A549 (cell line): Measurements from ENCODE around the gene TMSB4X. TPM values are rescaled to one million over a fixed set of nuclear protein-coding genes. Genes with fewer than 3 reads are reported as not detected.

Source experiments
- ATAC-seq, 2 experiments: fragments of 200-7000 bp in 1 of 2; fragments of >200 bp in 1 of 2; cut with Nextera tagmentation in 1 of 2; cut with Tn5 transposase in 1 of 2; 3 replicates each; pipeline versions ENCODE4 v1.8.0 to v1.9.1; 2018 to 2020; ENCODE audit warnings: mild to moderate bottlenecking in 1 of 2, moderate library complexity in 1 of 2
- CTCF ChIA-PET: fragments of 300-600 bp; sonication (Branson Sonifier 250); formaldehyde crosslinking; extraction: SDS; loops from one replicate; lab custom pipeline; 2021; ENCODE audit warnings: antibody characterized with exemption, inconsistent platforms; lab: Yijun Ruan, JAX
- POLR2A ChIA-PET: fragments of 350-600 bp; formaldehyde crosslinking; extraction: SDS; loops from one replicate; lab custom pipeline; 2021; ENCODE audit warnings: antibody characterized with exemption, inconsistent platforms; lab: Yijun Ruan, JAX
- DNase-seq, 2 experiments: peaks; one replicate each; pipeline versions ENCODE4 v3.0.0 to v3.0.0-alpha.2; 2011 to 2016; ENCODE audit warnings: low read depth in 1 of 2, low spot score in 1 of 2
- FAIRE-seq: peaks from 2 replicates; lab custom pipeline; 2011; peaks lifted over from hg19 to GRCh38; lab: Jason Lieb, UNC
- H3K27ac ChIP-seq, 2 experiments: fragments of >200 bp; sonication (Bioruptor Twin); formaldehyde crosslinking; 3 replicates each; pipeline ENCODE4 v1.5.1; 2016 to 2017
- H3K4me1 ChIP-seq: fragments of >200 bp; sonication (Bioruptor Twin); formaldehyde crosslinking; 3 replicates; pipeline ENCODE4 v1.6.1; 2016
- H3K4me2 ChIP-seq: fragments of >200 bp; sonication (Bioruptor Twin); formaldehyde crosslinking; 3 replicates; pipeline ENCODE4 v1.6.1; 2016
- H3K4me3 ChIP-seq: fragments of >200 bp; sonication (Bioruptor Twin); formaldehyde crosslinking; 3 replicates; pipeline ENCODE4 v1.5.1; 2016
- H3K9me3 ChIP-seq: fragments of >200 bp; sonication (Bioruptor Twin); formaldehyde crosslinking; 3 replicates; pipeline ENCODE4 v1.6.1; 2016
- BCL3 ChIP-seq: fragments of >200 bp; sonication (Bioruptor Twin); formaldehyde crosslinking; IDR thresholded peaks from 3 replicates; pipeline ENCODE4 v1.6.1; 2016
- BHLHE40 ChIP-seq: IDR thresholded peaks from 2 replicates; pipeline ENCODE4 v1.6.1; 2012; ENCODE audit warnings: low read depth, low read length, inconsistent platforms
- CBX8 ChIP-seq: fragments of 200-600 bp; sonication (generic); IDR thresholded peaks from 2 replicates; pipeline ENCODE4 v1.6.1; 2016
- CEBPB ChIP-seq, 2 experiments: fragments of >200 bp in 1 of 2; sonication (Bioruptor Twin) in 1 of 2; formaldehyde crosslinking in 1 of 2; IDR thresholded peaks; 2 replicates each; pipeline ENCODE4 v1.6.1; 2012 to 2016
- CHD4 ChIP-seq: fragments of 200-600 bp; sonication (generic); IDR thresholded peaks from 2 replicates; pipeline ENCODE4 v1.6.1; 2016; ENCODE audit warnings: antibody characterized with exemption, mild to moderate bottlenecking, borderline replicate concordance
- EHF ChIP-seq: fragments of 250-450 bp; sonication (Bioruptor Pico); IDR thresholded peaks from 2 replicates; pipeline ENCODE4 v1.5.0; 2020; ENCODE audit warnings: mild to moderate bottlenecking
- FOSL2 ChIP-seq, 2 experiments: fragments of 450-650 bp in 1 of 2; fragments of >200 bp in 1 of 2; sonication (Bioruptor Twin) in 1 of 2; formaldehyde crosslinking; IDR thresholded peaks; 2 replicates each; pipeline versions ENCODE4 v1.5.0 to v1.6.1; 2016 to 2020; ENCODE audit warnings: mild to moderate bottlenecking in 1 of 2, moderate library complexity in 1 of 2
- FOXS1 ChIP-seq: fragments of 250-450 bp; sonication (Bioruptor Pico); IDR thresholded peaks from 2 replicates; pipeline ENCODE4 v1.5.0; 2020; ENCODE audit warnings: mild to moderate bottlenecking, moderate library complexity
- HOXA7 ChIP-seq: fragments of 250-450 bp; sonication (Bioruptor Pico); IDR thresholded peaks from 2 replicates; pipeline ENCODE4 v1.5.0; 2020; ENCODE audit warnings: mild to moderate bottlenecking, moderate library complexity
- HOXB5 ChIP-seq: fragments of 250-450 bp; sonication (Bioruptor Pico); IDR thresholded peaks from 2 replicates; pipeline ENCODE4 v1.5.0; 2020; ENCODE audit warnings: mild to moderate bottlenecking, moderate library complexity
- JUN ChIP-seq, 2 experiments: fragments of >200 bp; sonication (Bioruptor Twin); formaldehyde crosslinking; IDR thresholded peaks; 2 replicates in 1 of 2; 3 replicates in 1 of 2; pipeline ENCODE4 v1.6.1; 2016 to 2017
- MYC ChIP-seq: IDR thresholded peaks from 2 replicates; pipeline ENCODE4 v1.6.1; 2012; ENCODE audit warnings: mild to moderate bottlenecking, inconsistent platforms, low read length, improper control_type of control experiment, borderline replicate concordance
- NFE2L2 ChIP-seq: fragments of 150-350 bp; conservative IDR thresholded peaks from 2 replicates; pipeline ENCODE4 v1.6.1; 2014; ENCODE audit warnings: low read length
- NR3C1 ChIP-seq: fragments of >200 bp; sonication (Bioruptor Twin); formaldehyde crosslinking; IDR thresholded peaks from 3 replicates; pipeline ENCODE4 v1.6.1; 2017
- PHF8 ChIP-seq: fragments of 200-600 bp; sonication (generic); IDR thresholded peaks from 2 replicates; pipeline ENCODE4 v1.6.1; 2016; ENCODE audit warnings: low read depth, mild to moderate bottlenecking, antibody characterized with exemption, moderate library complexity, borderline replicate concordance
- POLR2AphosphoS2 ChIP-seq: conservative IDR thresholded peaks from 2 replicates; pipeline ENCODE4 v1.6.1; 2012; ENCODE audit warnings: low read length, improper control_type of control experiment, inconsistent platforms
- TP53 ChIP-seq: fragments of 250-450 bp; sonication (Bioruptor Pico); IDR thresholded peaks from 2 replicates; pipeline ENCODE4 v1.5.0; 2021; ENCODE audit warnings: mild to moderate bottlenecking, moderate library complexity
- ZC3H11A ChIP-seq: fragments of 450-650 bp; IDR thresholded peaks from 2 replicates; pipeline ENCODE4 v1.6.1; 2014; ENCODE audit warnings: antibody characterized with exemption, mild to moderate bottlenecking
- WGBS: methylation state at CpG from one replicate; pipeline ENCODE4 v1.1.6; 2017; ENCODE audit errors: missing lambda C conversion rate; 5-methylcytosine and 5-hydroxymethylcytosine counted together
- polyA plus RNA-seq, 4 experiments: library from polyadenylated mRNA; depleted of rRNA in 3 of 4; stranded (reverse); fragments of >200 nt; fragmentation: RNase III in 1 of 4; extraction: RNeasy Plus Mini Kit Qiagen cat#74134 plus additional on column Dnase treatment in 1 of 4; gene quantifications; 2 replicates in 3 of 4; 3 replicates in 1 of 4; pipeline ENCODE4 v1.2.3, GENCODE V29; 2011 to 2017
- TF ChIP-seq, protein P1 (sequence below): fragments of >200 bp; sonication (Bioruptor Twin); formaldehyde crosslinking; IDR thresholded peaks from 3 replicates; pipeline ENCODE4 v1.5.1; 2016
- TF ChIP-seq, protein P2 (sequence below): fragments of 250-450 bp; sonication (Bioruptor Pico); IDR thresholded peaks from 2 replicates; pipeline ENCODE4 v1.5.0; 2021; ENCODE audit warnings: mild to moderate bottlenecking, moderate library complexity, borderline replicate concordance

The TMSB4X gene
- polyA plus RNA-seq, 2 of the 4 experiments (the other 2 are of a cell fraction): 3,130 to 7,447 TPM

DNA sequence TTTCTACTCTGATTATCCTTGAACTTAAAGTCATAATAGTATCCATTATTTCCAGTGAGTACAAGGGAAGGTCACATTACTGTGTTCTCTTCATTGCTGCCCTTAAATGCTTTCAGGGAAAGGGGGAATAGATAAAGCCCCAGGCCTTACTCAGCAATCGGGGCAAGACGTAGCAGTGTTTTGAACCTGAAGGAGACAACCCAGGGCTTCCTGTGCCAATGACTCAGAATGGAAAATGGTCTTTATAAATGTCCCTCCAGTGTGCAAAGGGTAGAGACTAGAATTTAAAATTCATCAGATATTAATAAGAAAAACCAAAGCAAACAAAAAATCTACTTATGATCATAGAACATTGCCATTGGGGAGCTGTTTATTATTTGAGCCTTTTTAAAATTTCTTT, 44.8 kb upstream of the TMSB4X start:
- TF ChIP-seq PHF8 (no peak), HOXA7 (CRISPR knock-in tag) (no peak), TP53 (CRISPR knock-in tag) (no peak), BCL3 (no peak), CHD4 (no peak), EHF (no peak), FOSL2 (IDR thresholded peaks at IDR 0.05) (no peak), FOSL2 (CRISPR knock-in tag; IDR thresholded peaks at IDR 0.05) (no peak), NFE2L2 (no peak)
- TF ChIP-seq, protein P1, sequence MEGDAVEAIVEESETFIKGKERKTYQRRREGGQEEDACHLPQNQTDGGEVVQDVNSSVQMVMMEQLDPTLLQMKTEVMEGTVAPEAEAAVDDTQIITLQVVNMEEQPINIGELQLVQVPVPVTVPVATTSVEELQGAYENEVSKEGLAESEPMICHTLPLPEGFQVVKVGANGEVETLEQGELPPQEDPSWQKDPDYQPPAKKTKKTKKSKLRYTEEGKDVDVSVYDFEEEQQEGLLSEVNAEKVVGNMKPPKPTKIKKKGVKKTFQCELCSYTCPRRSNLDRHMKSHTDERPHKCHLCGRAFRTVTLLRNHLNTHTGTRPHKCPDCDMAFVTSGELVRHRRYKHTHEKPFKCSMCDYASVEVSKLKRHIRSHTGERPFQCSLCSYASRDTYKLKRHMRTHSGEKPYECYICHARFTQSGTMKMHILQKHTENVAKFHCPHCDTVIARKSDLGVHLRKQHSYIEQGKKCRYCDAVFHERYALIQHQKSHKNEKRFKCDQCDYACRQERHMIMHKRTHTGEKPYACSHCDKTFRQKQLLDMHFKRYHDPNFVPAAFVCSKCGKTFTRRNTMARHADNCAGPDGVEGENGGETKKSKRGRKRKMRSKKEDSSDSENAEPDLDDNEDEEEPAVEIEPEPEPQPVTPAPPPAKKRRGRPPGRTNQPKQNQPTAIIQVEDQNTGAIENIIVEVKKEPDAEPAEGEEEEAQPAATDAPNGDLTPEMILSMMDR: no peak
- TF ChIP-seq, all 56 proteins: peak for 0
- ATAC-seq (no peak), FAIRE-seq (no peak), DNase-seq (no peak)
- 90% methylated on average over 2 of the region's 2 CpGs for WGBS
- no peak overlapping the region for H3K4me2 ChIP-seq
- no peaks in the 10 kb centered on the region for H3K4me1 ChIP-seq
- H3K4me3 ChIP-seq: no peak overlapping the region
- ChIA-PET CTCF (interaction anchor here (1.4 to 2.5 kb wide), 2 partner anchors 17 to 716 kb away, joined by 4 to 7 read pairs; no protein-coding TSS in a partner anchor), POLR2A (no interaction called here)
- H3K9me3 ChIP-seq: no peaks in the 10 kb centered on the region
- H3K27ac ChIP-seq: no peak overlapping the region

- no peak overlapping the region for H3K4me2 ChIP-seq
- H3K27ac ChIP-seq: no peak overlapping the region
- H3K9me3 ChIP-seq: no peaks in the 10 kb centered on the region
- TF ChIP-seq CBX8: no peak
- no peak for TF ChIP-seq TP53 (CRISPR knock-in tag)
- no peak for TF ChIP-seq BHLHE40
- TF ChIP-seq ZC3H11A: no peak
- TF ChIP-seq NR3C1: no peak
- no peak for TF ChIP-seq POLR2AphosphoS2
- no peak for TF ChIP-seq BCL3
- no peak for TF ChIP-seq CEBPB (IDR thresholded peaks at IDR 0.05)
- TF ChIP-seq HOXB5: no peak
- TF ChIP-seq FOXS1: no peak
- no peak for TF ChIP-seq MYC
- TF ChIP-seq, protein P2, sequence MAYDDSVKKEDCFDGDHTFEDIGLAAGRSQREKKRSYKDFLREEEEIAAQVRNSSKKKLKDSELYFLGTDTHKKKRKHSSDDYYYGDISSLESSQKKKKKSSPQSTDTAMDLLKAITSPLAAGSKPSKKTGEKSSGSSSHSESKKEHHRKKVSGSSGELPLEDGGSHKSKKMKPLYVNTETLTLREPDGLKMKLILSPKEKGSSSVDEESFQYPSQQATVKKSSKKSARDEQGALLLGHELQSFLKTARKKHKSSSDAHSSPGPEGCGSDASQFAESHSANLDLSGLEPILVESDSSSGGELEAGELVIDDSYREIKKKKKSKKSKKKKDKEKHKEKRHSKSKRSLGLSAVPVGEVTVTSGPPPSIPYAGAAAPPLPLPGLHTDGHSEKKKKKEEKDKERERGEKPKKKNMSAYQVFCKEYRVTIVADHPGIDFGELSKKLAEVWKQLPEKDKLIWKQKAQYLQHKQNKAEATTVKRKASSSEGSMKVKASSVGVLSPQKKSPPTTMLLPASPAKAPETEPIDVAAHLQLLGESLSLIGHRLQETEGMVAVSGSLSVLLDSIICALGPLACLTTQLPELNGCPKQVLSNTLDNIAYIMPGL: no peak
- no peak for TF ChIP-seq JUN (IDR thresholded peaks at IDR 0.05)
- H3K4me1 ChIP-seq: no peaks in the 10 kb centered on the region
- ChIA-PET POLR2A (no interaction called here), CTCF (interaction anchor here (0.5 to 0.7 kb wide), 2 partner anchors 14 to 748 kb away, joined by 3 to 5 read pairs; no protein-coding TSS in a partner anchor)
- H3K4me3 ChIP-seq: no peak overlapping the region
- FAIRE-seq (no peak), DNase-seq (no peak), ATAC-seq (no peak)
- WGBS: 72% methylated on average over 1 of the region's 1 CpG
These were observed 42.7 kb upstream of the TMSB4X start for GRCh38 chrX:12932244-12932643.
